ENCODE measurements around the gene NMUR2. TPM values are rescaled to one million over a fixed set of nuclear protein-coding genes. Genes with fewer than 3 reads are reported as not detected.

Gene NMUR2
- total RNA-seq, 2 experiments from 2014 or later = not detected

DNA sequence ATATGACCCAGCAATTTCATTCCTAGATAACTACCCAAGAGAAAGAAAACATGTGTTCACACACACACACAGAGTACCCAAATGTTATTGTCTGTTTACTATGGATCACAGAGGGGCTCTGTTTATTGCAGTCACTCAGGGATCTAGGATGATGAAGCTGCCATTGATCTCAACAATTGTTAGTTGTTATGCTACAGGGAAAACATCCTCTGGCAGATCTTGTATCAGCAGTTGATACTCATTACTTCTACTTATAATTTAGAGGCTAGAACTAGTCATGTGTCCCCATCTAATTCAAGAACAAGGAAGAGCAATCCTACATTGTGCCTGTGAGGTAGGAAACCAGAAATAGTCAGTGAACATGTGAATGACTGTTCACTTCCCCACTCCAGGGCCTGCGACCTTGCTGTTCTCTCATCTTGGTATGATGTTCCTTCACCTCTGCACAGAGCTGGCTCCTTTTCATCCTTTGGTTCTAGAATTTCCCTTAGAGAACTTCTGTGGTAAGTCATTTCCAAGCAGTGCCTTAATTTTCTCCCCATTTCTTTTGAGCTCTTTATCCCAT lies 30.3 kb downstream of the NMUR2 start:
- no peak for TF ChIP-seq CTCF (IDR thresholded peaks at IDR 0.05)
- intact Hi-C loops (cut with DNase I, micrococcal nuclease) = no loop called here
- H3K4me1 ChIP-seq (ENCODE audit: insufficient read depth, low read length) = no peaks in the 10 kb centered on the region
- H3K36me3 ChIP-seq (ENCODE audit: insufficient read depth, low read length) = no peaks in the 10 kb centered on the region
- H3K9me3 Mint-ChIP-seq = no peaks in the 10 kb centered on the region
- CTCF ChIA-PET = no interaction called here
- no peaks in the 10 kb centered on the region for H3K9me3 ChIP-seq (ENCODE audit: control insufficient read depth in 1 of 2, insufficient read depth in 1 of 2, low read length in 2 of 2)
- no peaks in the 10 kb centered on the region for H3K27me3 Mint-ChIP-seq
- no peak overlapping the region for H3K4me3 ChIP-seq (ENCODE audit: low read length)
- H3K36me3 Mint-ChIP-seq (ENCODE audit: low read depth) = no peaks in the 10 kb centered on the region
- DNase-seq (no peak), ATAC-seq (ENCODE audit: poor library complexity) (no peak)
- H3K4me3 Mint-ChIP-seq = no peak overlapping the region
- H3K4me1 Mint-ChIP-seq (ENCODE audit: low read depth) = no peaks in the 10 kb centered on the region
- POLR2A ChIA-PET = no interaction called here
- no peak overlapping the region for H3K27ac Mint-ChIP-seq
- no peak overlapping the region for H3K27ac ChIP-seq (ENCODE audit: low read depth in 1 of 2, low read length in 2 of 2)
- peaks cover 0 to 4% of the 10 kb centered on the region in 2 experiments for H3K27me3 ChIP-seq (ENCODE audit: control insufficient read depth in 1 of 2, insufficient read depth in 2 of 2, low read length in 2 of 2)

GRCh38 chr5:152372875-152373274 lies 32.2 kb downstream of the NMUR2 start:
- ATAC-seq (ENCODE audit: poor library complexity) (no peak), DNase-seq (no peak)
- CTCF ChIA-PET = no interaction called here
- no peak for TF ChIP-seq CTCF (IDR thresholded peaks at IDR 0.05)
- no peaks in the 10 kb centered on the region for H3K4me1 Mint-ChIP-seq (ENCODE audit: low read depth)
- no peaks in the 10 kb centered on the region for H3K9me3 ChIP-seq (ENCODE audit: control insufficient read depth in 1 of 2, insufficient read depth in 1 of 2, low read length in 2 of 2)
- H3K4me1 ChIP-seq (ENCODE audit: insufficient read depth, low read length) = no peaks in the 10 kb centered on the region
- H3K27me3 ChIP-seq (ENCODE audit: control insufficient read depth in 1 of 2, insufficient read depth in 2 of 2, low read length in 2 of 2) = peaks cover 0 to 4% of the 10 kb centered on the region in 2 experiments
- no peaks in the 10 kb centered on the region for H3K36me3 ChIP-seq (ENCODE audit: insufficient read depth, low read length)
- intact Hi-C loops (cut with DNase I, micrococcal nuclease) = no loop called here
- H3K27ac Mint-ChIP-seq = no peak overlapping the region
- POLR2A ChIA-PET = no interaction called here
- H3K36me3 Mint-ChIP-seq (ENCODE audit: low read depth) = no peaks in the 10 kb centered on the region
- H3K9me3 Mint-ChIP-seq = no peaks in the 10 kb centered on the region
- H3K4me3 Mint-ChIP-seq = no peak overlapping the region
- H3K4me3 ChIP-seq (ENCODE audit: low read length) = no peak overlapping the region
- H3K27ac ChIP-seq (ENCODE audit: low read depth in 1 of 2, low read length in 2 of 2) = no peak overlapping the region
- no peaks in the 10 kb centered on the region for H3K27me3 Mint-ChIP-seq

DNA sequence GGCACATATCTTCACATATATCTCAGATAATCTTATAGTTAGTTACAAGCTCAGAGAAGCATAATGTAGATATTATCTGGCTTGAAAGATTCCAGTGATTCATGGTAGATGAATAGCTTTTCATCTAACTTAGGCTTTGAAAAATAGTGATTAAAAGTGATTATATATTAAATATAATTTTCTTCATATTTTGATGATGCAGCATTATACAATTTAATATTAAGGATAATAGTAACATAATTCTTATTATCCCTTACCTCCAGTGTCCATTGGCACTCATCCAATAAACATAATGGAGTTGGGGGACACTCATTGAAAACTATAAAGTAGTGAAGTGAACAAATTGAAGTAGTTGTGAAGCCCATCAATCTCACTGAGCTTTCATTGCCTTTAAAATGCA lies 35.8 kb downstream of the NMUR2 start:
- Mint-ChIP-seq H3K36me3 (ENCODE audit: low read depth) (no peaks in the 10 kb centered on the region), H3K27me3 (no peaks in the 10 kb centered on the region)
- CTCF ChIA-PET = no interaction called here

More for the DNA sequence above, 35.8 kb downstream of the NMUR2 start:
- Histone ChIP-seq H3K27me3 (ENCODE audit: control insufficient read depth in 1 of 2, insufficient read depth in 2 of 2, low read length in 2 of 2) (no peaks in the 10 kb centered on the region), H3K27ac (ENCODE audit: low read depth in 1 of 2, low read length in 2 of 2) (no peak overlapping the region), H3K36me3 (ENCODE audit: insufficient read depth, low read length) (no peaks in the 10 kb centered on the region), H3K4me1 (ENCODE audit: insufficient read depth, low read length) (no peaks in the 10 kb centered on the region), H3K4me3 (ENCODE audit: low read length) (no peak overlapping the region), H3K9me3 (ENCODE audit: control insufficient read depth in 1 of 2, insufficient read depth in 1 of 2, low read length in 2 of 2) (no peaks in the 10 kb centered on the region)
- Mint-ChIP-seq H3K27ac (no peak overlapping the region), H3K4me3 (no peak overlapping the region), H3K9me3 (no peaks in the 10 kb centered on the region), H3K4me1 (ENCODE audit: low read depth) (no peaks in the 10 kb centered on the region)
- DNase-seq = no peak
- POLR2A ChIA-PET = no interaction called here
- no peak for TF ChIP-seq CTCF (IDR thresholded peaks at IDR 0.05)
- ATAC-seq (ENCODE audit: poor library complexity) = no peak
- intact Hi-C loops (cut with DNase I, micrococcal nuclease) = no loop called here
